ENCODE measurements around the gene ERC2.

Gene ERC2

DNA sequence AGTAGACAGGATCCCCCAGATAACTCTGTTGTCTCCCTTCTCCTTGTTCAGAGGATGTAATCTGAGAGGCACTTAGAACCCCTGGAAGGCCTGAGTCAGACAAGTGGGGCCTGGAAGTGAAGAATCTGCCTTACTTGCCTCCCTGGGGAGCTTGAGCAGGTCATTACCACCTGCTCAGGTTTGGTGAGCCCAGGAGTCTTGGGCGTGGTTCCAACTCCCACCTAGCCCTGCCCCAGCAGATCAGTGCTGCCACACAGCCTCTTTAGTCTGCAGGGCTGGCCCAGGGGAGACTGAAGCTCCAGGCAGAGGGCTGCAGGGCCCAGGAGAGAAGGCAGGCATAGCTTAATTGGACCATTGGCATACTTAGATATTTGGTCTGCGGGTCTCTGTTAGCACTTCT lies 230.0 kb downstream of the ERC2 start:
- DNase-seq: no peak

- DNase-seq: no peak
Measured at GRCh38 chr3:56233742-56234141, 234.5 kb downstream of the ERC2 start.

DNA sequence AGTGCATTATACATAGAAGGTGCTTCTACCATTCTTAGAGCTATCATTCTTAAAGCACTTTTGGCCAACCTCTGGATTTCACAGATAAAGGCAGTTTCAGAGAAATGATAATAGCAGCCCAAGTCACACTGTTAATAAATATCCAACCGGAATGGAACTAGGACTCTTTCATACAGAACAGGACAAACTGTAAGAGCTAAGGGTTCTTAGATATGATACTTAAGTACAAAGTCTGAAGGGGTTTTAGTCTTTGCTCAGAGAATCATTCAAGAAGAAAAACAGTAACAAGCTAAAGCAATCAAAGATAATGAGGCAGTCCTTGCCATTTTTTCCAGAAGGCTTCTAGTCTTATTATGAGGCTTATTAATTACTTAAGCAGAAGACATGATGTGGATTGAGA lies 239.0 kb downstream of the ERC2 start:
- DNase-seq: no peak

- DNase-seq: no peak
Measured at GRCh38 chr3:56222866-56223265, 245.4 kb downstream of the ERC2 start.

- DNase-seq: no peak
Measured at GRCh38 chr3:56219894-56220805, 248.1 kb downstream of the ERC2 start.

DNA sequence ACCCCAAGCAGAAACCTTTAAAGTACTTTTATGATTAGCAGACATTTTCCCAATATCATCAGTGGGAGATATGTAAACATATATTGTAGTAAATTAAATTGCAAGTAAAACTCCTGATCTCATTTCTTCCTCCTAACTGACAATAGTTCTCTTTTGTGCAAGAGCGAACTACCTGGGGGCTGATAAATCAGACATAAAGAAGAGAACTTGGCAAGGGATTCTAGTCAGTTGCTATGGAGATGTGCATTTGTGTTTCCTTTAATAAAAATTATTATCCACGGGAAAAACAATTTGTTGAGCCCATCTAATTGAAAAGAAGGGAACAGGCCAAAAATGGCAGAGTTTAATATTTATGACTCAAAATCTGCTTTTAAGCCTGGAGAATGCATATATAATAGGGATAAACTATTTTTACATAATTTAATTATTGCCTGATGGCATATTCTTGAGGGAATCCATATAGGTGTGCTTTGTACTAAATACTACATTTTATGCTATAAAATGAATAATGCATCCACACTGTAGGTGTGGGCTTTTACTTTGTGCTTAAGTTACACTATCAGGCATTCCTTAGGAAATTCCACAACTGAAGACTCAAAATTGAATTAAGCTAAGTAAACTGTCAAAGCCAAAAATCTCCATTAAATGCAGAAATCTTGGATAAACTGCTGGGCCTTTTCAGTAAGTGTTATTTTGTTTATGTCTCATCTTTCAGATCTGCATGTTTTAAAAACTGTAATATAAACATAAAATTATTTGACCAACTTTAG lies 258.1 kb downstream of the ERC2 start:
- DNase-seq: no peak

- DNase-seq: no peak
Measured at GRCh38 chr3:56207922-56208321, 260.3 kb downstream of the ERC2 start.

GRCh38 chr3:56205406-56205805 lies 262.9 kb downstream of the ERC2 start:
- DNase-seq: no peak

DNA sequence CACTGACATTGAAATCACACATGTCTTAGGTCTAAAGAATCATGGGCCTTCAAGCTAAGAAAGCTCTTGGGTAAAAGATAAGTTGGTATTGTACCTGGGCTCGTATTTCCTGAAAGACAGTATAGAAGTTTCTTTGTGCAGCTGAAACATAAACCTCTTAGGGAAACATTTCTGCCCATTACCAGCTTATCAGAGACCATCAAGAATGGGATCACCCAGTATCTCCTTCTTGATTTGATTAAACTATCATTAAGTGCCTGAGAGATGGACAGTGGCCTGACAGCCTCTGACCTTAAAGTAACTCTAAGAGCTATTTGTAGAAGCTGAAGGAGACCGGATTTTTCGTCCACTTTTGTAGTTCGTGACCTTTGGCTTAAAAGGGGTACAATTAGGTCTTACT lies 265.3 kb downstream of the ERC2 start:
- DNase-seq: no peak

GRCh38 chr3:56201407-56201806 lies 266.9 kb downstream of the ERC2 start:
- no peak for DNase-seq

- no peak for DNase-seq
Measured at GRCh38 chr3:56200251-56200650, 268.0 kb downstream of the ERC2 start.

GRCh38 chr3:56197991-56198390 lies 270.3 kb downstream of the ERC2 start:
- no peak for DNase-seq

DNA sequence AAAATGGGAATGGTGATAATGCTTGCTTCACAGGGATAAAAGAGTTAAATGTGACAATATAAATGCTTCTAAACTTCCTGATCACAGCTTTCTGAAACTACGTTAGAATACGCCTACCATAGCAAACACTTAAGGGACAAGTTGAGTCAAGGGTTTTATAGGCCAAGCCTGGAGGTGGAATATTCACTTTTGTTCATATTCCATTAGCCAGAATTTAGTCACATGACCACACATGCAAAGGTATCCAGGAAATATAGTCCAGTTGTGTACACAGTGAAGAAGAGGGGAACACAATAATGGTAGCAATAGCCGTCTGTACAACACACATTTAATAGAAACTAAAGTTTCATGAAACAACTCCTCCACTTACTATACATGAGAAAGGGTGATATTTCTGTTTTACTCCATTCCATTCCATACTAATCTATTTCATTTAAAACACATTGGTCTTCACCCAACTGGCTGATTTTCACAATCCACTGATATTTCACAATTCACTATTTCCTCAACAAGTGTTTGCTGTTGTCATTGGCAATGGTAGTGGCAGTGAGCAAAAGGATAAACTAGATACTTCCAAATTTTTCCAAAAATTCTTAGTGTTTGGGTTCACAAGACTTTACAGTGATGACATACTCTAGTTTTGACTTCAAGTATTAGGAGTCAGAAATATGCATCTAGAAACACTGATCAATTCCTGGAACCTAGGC lies 270.9 kb downstream of the ERC2 start:
- no peak for DNase-seq

DNA sequence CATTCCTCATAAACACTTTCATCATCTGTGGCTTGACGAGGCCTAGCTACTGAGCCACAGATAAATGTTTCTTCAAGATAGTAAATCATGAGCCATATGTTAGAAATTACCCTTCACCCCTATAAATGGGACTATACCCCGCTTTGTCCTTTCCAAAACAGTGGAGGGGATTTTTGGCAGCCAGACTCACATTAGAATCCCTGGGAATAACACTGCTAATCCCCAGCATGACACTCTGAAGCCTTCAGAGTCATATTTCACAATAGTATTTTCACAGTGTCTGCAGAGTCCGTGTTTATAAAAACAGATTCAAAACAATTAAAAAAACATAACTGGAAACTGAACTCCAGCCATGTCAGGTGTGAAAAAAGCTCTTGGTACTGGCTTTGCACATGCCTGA lies 271.6 kb downstream of the ERC2 start:
- no peak for DNase-seq

DNA sequence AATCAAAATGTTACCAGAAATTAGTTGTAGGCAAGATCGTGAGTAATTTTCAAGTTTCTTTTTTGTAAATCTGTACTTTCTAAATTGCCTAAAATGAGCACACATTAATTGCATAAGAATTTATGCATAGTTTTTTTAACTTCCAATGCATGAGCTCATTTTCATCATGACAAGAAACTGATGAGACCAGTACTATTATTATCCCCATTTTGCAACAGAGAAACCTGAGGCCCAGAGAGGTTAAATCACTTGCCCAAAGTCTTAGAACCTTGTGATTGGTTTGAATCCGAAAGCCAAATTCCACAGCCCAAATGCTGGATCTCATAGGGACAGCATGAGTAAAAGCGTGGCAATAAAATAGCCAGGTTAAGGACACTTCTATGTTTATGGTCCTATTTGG lies 274.7 kb downstream of the ERC2 start:
- DNase-seq: no peak

DNA sequence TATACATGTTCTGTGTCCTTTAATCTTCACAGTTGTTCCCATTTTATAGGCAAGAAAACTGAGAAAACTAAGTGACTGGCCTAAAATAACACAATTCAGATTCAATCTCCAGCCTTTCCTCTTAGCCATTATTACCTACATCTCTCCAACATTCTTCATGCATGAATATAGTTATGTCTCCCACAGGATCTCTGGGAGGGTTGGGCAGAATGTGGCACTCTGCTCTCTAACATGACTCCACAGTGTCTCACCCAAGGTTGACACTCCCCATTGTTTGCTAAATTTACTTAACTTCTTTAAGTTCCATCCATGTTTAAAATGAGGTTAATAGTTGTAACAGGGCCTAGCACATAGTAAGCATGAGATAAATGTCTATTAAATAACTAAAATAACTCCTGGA lies 276.3 kb downstream of the ERC2 start:
- no peak for DNase-seq

- no peak for DNase-seq
Measured at GRCh38 chr3:56190771-56191305, 277.4 kb downstream of the ERC2 start.

DNA sequence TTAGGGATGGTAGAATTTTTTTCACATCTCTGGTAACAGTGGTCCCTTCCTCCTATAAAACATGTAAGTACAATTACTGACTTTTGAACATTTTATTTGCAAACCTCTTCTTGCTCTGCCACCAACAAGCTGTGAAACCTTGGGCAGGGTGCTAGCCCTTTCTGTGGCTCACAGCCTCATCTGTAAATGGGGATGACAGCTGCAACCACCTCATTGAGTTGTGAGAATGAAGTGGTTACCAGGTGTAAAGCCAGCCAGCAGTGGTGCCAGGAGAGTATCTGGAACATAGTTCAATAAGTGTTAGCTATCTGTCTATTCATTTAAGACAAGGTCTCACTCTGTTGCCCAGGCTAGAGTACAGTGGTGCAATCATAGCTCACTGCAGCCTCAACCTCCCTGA lies 278.1 kb downstream of the ERC2 start:
- no peak for DNase-seq

GRCh38 chr3:56189536-56189935 lies 278.7 kb downstream of the ERC2 start:
- no peak for DNase-seq

- DNase-seq: no peak
Measured at GRCh38 chr3:56188201-56188600, 280.1 kb downstream of the ERC2 start.

GRCh38 chr3:56187051-56187450 lies 281.2 kb downstream of the ERC2 start:
- DNase-seq: no peak

GRCh38 chr3:56185827-56186226 lies 282.4 kb downstream of the ERC2 start:
- DNase-seq: no peak

GRCh38 chr3:56183529-56183928 lies 284.7 kb downstream of the ERC2 start:
- DNase-seq: no peak
